Measurements from ENCODE around the gene AGPAT4. TPM values are rescaled to one million over a fixed set of nuclear protein-coding genes. Genes with fewer than 3 reads are reported as not detected.

AGPAT4 gene
- total RNA-seq, 1 donor from 2014 or later = 11.4 TPM

GRCh38 chr6:161110028-161110779, 163.7 kb downstream of the AGPAT4 start:
- no peak for DNase-seq

- DNase-seq = no peak
These were observed 164.5 kb downstream of the AGPAT4 start for GRCh38 chr6:161109366-161109765.

- DNase-seq = no peak
These were observed 164.9 kb downstream of the AGPAT4 start for GRCh38 chr6:161108916-161109315.

- no peak for DNase-seq
These were observed 165.8 kb downstream of the AGPAT4 start for GRCh38 chr6:161107779-161108730.

- DNase-seq = no peak
These were observed 168.5 kb downstream of the AGPAT4 start for GRCh38 chr6:161105408-161105807.

- DNase-seq = no peak
These were observed 168.9 kb downstream of the AGPAT4 start for GRCh38 chr6:161104966-161105365.

- no peak for DNase-seq
These were observed 170.4 kb downstream of the AGPAT4 start for GRCh38 chr6:161103475-161103874.

- DNase-seq = peak; percentile 47
These were observed 172.3 kb downstream of the AGPAT4 start for GRCh38 chr6:161101517-161101916.

GRCh38 chr6:161100072-161100471, 173.8 kb downstream of the AGPAT4 start:
- no peak for DNase-seq

- DNase-seq = no peak
These were observed 177.9 kb downstream of the AGPAT4 start for GRCh38 chr6:161095916-161096315.

- no peak for DNase-seq
These were observed 178.9 kb downstream of the AGPAT4 start for GRCh38 chr6:161094955-161095354.

GRCh38 chr6:161091972-161092701, 181.7 kb downstream of the AGPAT4 start:
- no peak for DNase-seq

GRCh38 chr6:161091151-161091550, 182.7 kb downstream of the AGPAT4 start:
- DNase-seq = no peak

- no peak for DNase-seq
These were observed 185.1 kb downstream of the AGPAT4 start for GRCh38 chr6:161088676-161089328.

GRCh38 chr6:161085246-161085645, 188.6 kb downstream of the AGPAT4 start:
- DNase-seq = no peak

- DNase-seq = no peak
These were observed 191.6 kb downstream of the AGPAT4 start for GRCh38 chr6:161082215-161082614.

- no peak for DNase-seq
These were observed 193.4 kb downstream of the AGPAT4 start for GRCh38 chr6:161080263-161080970.
